WTC11 (cell line): ENCODE measurements around the gene NPB. TPM values are rescaled to one million over a fixed set of nuclear protein-coding genes. Genes with fewer than 3 reads are reported as not detected.

ENCODE experiments used
- ATAC-seq: fragments of 200-7000 bp; cut with Tn5 transposase; 2 replicates; pipeline ENCODE4 v1.10.0; 2021; ENCODE audit warnings: mild to moderate bottlenecking, moderate library complexity
- CTCF ChIA-PET: fragments of 300-600 bp; sonication (Branson Sonifier 250); formaldehyde crosslinking; loops from one replicate; lab custom pipeline; 2021; ENCODE audit warnings: antibody characterized with exemption; lab: Charles Lee
- POLR2A ChIA-PET: fragments of 350-600 bp; sonication (Branson Sonifier 250); formaldehyde crosslinking; loops from one replicate; lab custom pipeline; 2021; ENCODE audit warnings: antibody characterized with exemption; lab: Charles Lee
- DNase-seq: peaks from one replicate; pipeline ENCODE4 v3.0.0; 2021; ENCODE audit warnings: low spot score
- H3K27ac Mint-ChIP-seq: 2 replicates; pipeline ENCODE4 v1.8.0; 2021; ENCODE audit warnings: mixed read lengths
- H3K27me3 Mint-ChIP-seq: 2 replicates; pipeline ENCODE4 v1.8.0; 2021; ENCODE audit warnings: low read depth, mild to moderate bottlenecking, moderate library complexity, mixed read lengths
- H3K36me3 Mint-ChIP-seq: 2 replicates; pipeline ENCODE4 v1.8.0; 2021; ENCODE audit warnings: mixed read lengths
- H3K4me1 Mint-ChIP-seq: 2 replicates; pipeline ENCODE4 v1.8.0; 2022; ENCODE audit warnings: mixed read lengths
- H3K4me3 Mint-ChIP-seq: 2 replicates; pipeline ENCODE4 v1.8.0; 2021; ENCODE audit warnings: mild to moderate bottlenecking, moderate library complexity, mixed read lengths
- H3K9me3 Mint-ChIP-seq: 2 replicates; pipeline ENCODE4 v1.8.0; 2021; ENCODE audit warnings: mixed read lengths
- CDX4 ChIP-seq: fragments of 250-450 bp; sonication (Bioruptor Pico); IDR thresholded peaks from 2 replicates; pipeline ENCODE4 v1.9.0; 2021; ENCODE audit warnings: moderate library complexity, mild to moderate bottlenecking, inconsistent platforms, borderline replicate concordance
- ESRRA ChIP-seq: sonication (generic); formaldehyde crosslinking; IDR thresholded peaks from 2 replicates; pipeline ENCODE4 v1.8.1; 2022; ENCODE audit warnings: mild to moderate bottlenecking, missing genetic modification reagents, borderline replicate concordance
- GABPB1 ChIP-seq: sonication (generic); formaldehyde crosslinking; IDR thresholded peaks from 2 replicates; pipeline ENCODE4 v1.8.1; 2023; ENCODE audit warnings: mild to moderate bottlenecking, missing genetic modification reagents
- GRHL2 ChIP-seq: fragments of 250-450 bp; sonication (Bioruptor Pico); IDR thresholded peaks from 2 replicates; pipeline ENCODE4 v1.8.0; 2022; ENCODE audit warnings: mild to moderate bottlenecking, moderate library complexity; ENCODE audit not compliant: insufficient replicate concordance, severe bottlenecking
- GTF2I ChIP-seq: fragments of 250-450 bp; sonication (Bioruptor Pico); conservative IDR thresholded peaks from 2 replicates; pipeline ENCODE4 v1.4.0; 2021; ENCODE audit warnings: mild to moderate bottlenecking
- IRF1 ChIP-seq: sonication (generic); formaldehyde crosslinking; IDR thresholded peaks from 2 replicates; pipeline ENCODE4 v1.8.0; 2023; ENCODE audit warnings: missing genetic modification reagents
- IRF2 ChIP-seq: sonication (generic); formaldehyde crosslinking; IDR thresholded peaks from 2 replicates; pipeline ENCODE4 v1.8.0; 2022; ENCODE audit warnings: low read depth, missing genetic modification reagents, borderline replicate concordance
- JUN ChIP-seq: sonication (generic); formaldehyde crosslinking; IDR thresholded peaks from 2 replicates; pipeline ENCODE4 v1.8.0; 2023; ENCODE audit warnings: mild to moderate bottlenecking, missing genetic modification reagents
- NFE2L1 ChIP-seq: sonication (generic); formaldehyde crosslinking; IDR thresholded peaks from 2 replicates; pipeline ENCODE4 v1.8.1; 2023; ENCODE audit warnings: missing genetic modification reagents
- NFYB ChIP-seq: sonication (generic); formaldehyde crosslinking; conservative IDR thresholded peaks from 2 replicates; pipeline ENCODE4 v1.8.0; 2022; ENCODE audit warnings: low read depth, missing genetic modification reagents
- PRDM15 ChIP-seq: sonication (generic); formaldehyde crosslinking; IDR thresholded peaks from 2 replicates; pipeline ENCODE4 v1.8.0; 2022; ENCODE audit warnings: missing genetic modification reagents
- RELA ChIP-seq: sonication (generic); formaldehyde crosslinking; IDR thresholded peaks from 2 replicates; pipeline ENCODE4 v1.8.1; 2022; ENCODE audit warnings: missing genetic modification reagents, mild to moderate bottlenecking, borderline replicate concordance
- SP1 ChIP-seq: sonication (generic); formaldehyde crosslinking; conservative IDR thresholded peaks from 2 replicates; pipeline ENCODE4 v1.8.1; 2022; ENCODE audit warnings: missing genetic modification reagents
- TCF7 ChIP-seq: sonication (generic); formaldehyde crosslinking; IDR thresholded peaks from 2 replicates; pipeline ENCODE4 v1.8.0; 2022; ENCODE audit warnings: mild to moderate bottlenecking, low read depth, missing genetic modification reagents, moderate library complexity
- TEAD4 ChIP-seq: sonication (generic); formaldehyde crosslinking; IDR thresholded peaks from 2 replicates; pipeline ENCODE4 v1.8.0; 2022; ENCODE audit warnings: mild to moderate bottlenecking, missing genetic modification reagents
- USF1 ChIP-seq: sonication (generic); formaldehyde crosslinking; IDR thresholded peaks from 2 replicates; pipeline ENCODE4 v1.8.0; 2022; ENCODE audit warnings: mild to moderate bottlenecking, missing genetic modification reagents
- USF2 ChIP-seq: sonication (generic); formaldehyde crosslinking; IDR thresholded peaks from 2 replicates; pipeline ENCODE4 v1.8.1; 2023; ENCODE audit warnings: mild to moderate bottlenecking, missing genetic modification reagents, moderate library complexity
- ZMAT4 ChIP-seq: fragments of 250-450 bp; sonication (Bioruptor Pico); IDR thresholded peaks from 2 replicates; pipeline ENCODE4 v1.9.0; 2021; ENCODE audit warnings: mild to moderate bottlenecking
- ZNF423 ChIP-seq: fragments of 250-450 bp; sonication (Bioruptor Pico); IDR thresholded peaks from 2 replicates; pipeline ENCODE4 v2.1.2; 2022; ENCODE audit warnings: mild to moderate bottlenecking, moderate library complexity
- total RNA-seq: library from RNA; stranded (reverse); gene quantifications from 3 replicates; pipeline ENCODE4 v1.2.3, GENCODE V29; 2021

The NPB gene
- total RNA-seq, 1 experiment from 2014 or later, result 1.9 TPM

GRCh38 chr17:81923302-81924260 is 21.5 kb downstream of the NPB start:
- Mint-ChIP-seq H3K27ac (peak overlapping the region; percentile 94; the same call in 1 of the 2 replicates), H3K36me3 (peaks cover 10% of the 10 kb centered on the region), H3K4me1 (peaks cover 29% of the 10 kb centered on the region), H3K27me3 (no peaks in the 10 kb centered on the region), H3K4me3 (peak overlapping the region; percentile 60), H3K9me3 (no peaks in the 10 kb centered on the region)
- TF ChIP-seq GTF2I (CRISPR knock-in tag) (no peak), ESRRA (CRISPR knock-in tag) (no peak), SP1 (CRISPR knock-in tag) (0 out of 2 replicates have a peak, but pooled peaks have one; percentile 30), CDX4 (CRISPR knock-in tag) (no peak), USF1 (CRISPR knock-in tag) (no peak), NFE2L1 (CRISPR knock-in tag) (peak; percentile 98), USF2 (CRISPR knock-in tag) (peak; percentile 27; the same call in 1 of the 2 replicates), ZNF423 (CRISPR knock-in tag) (0 out of 2 replicates have a peak, but pooled peaks have one; percentile 10), JUN (CRISPR knock-in tag) (no peak), NFYB (CRISPR knock-in tag) (peak; percentile 42)
- CTCF ChIA-PET, result interaction anchor here (0.5 to 2.9 kb wide), 16 partner anchors 13 to 114 kb away, joined by 3 to 15 read pairs (median 4); partner anchors contain the start of genes DCXR and PCYT2
- POLR2A ChIA-PET, result interaction anchor here (0.5 to 2.5 kb wide), 7 partner anchors 8 to 100 kb away, joined by 3 to 9 read pairs (median 6); partner anchors contain the start of genes ANAPC11, CENPX and LRRC45
- DNase-seq, result peak; percentile 68
- ATAC-seq, result peak; percentile 7

DNA sequence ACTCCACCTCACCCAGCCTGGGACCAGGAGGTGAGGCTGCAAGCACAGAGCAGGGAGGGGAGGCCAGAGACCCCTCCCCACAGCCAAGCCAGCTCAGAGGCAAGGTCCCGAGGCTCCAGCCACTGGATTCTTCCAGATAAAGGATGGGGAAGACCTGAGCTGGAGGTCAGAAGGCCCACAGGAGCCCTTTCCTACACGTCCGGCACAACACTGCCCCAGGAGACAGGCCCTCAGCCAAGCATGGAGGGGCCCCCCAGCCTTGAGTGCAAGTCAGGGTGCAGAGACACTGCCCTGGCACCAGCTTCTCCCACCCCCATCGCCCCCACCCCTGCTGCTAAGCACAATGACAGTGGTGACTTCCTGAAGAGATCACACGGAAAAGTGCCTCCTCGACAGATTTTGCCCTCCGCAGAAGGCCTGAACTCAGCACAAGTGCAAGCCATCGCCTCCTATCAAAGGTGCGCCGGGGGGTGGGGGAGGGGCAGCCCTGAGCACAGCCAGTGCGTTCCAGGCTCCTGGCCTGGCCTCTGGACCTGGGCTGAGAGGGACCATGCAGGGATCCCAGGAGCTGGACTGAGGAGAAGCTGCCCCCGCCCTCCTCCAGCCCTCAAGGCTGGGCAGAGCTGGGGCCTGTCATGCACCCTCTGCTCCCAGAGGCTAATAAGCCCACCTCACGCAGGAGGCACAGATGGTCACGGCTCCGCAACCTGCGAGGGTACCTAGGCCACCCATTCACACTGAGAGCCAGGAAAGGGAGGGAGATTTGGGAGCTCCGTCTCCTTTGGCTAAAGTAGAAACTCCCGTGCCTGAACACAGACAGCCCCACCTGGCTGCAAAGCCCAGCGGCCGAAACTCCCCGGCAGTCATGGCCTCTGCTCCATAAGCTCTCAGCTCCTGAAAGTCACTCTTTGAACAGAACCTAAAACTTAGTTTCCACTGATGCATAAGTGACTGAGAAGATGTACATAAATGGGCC is 22.8 kb downstream of the NPB start:
- peak; percentile 1; the same call in 1 of the 2 replicates for ATAC-seq
- TF ChIP-seq CDX4 (CRISPR knock-in tag) (no peak), GRHL2 (CRISPR knock-in tag) (no peak), TCF7 (no peak), ZMAT4 (no peak), RELA (CRISPR knock-in tag) (no peak), IRF2 (CRISPR knock-in tag) (no peak), TEAD4 (CRISPR knock-in tag) (no peak), PRDM15 (CRISPR knock-in tag) (peak; percentile 25; the same call in 1 of the 2 replicates), GABPB1 (CRISPR knock-in tag) (no peak), IRF1 (CRISPR knock-in tag) (no peak), ESRRA (CRISPR knock-in tag) (no peak)

More for the DNA sequence above, 22.8 kb downstream of the NPB start:
- CTCF ChIA-PET, result interaction anchor here (1.2 to 2.9 kb wide), 8 partner anchors 14 to 106 kb away, joined by 3 to 15 read pairs (median 8); partner anchors contain the start of gene PCYT2
- no peaks in the 10 kb centered on the region for H3K9me3 Mint-ChIP-seq
- DNase-seq, result no peak
- peak overlapping the region; percentile 94 for H3K27ac Mint-ChIP-seq
- POLR2A ChIA-PET, result interaction anchor here (0.6 to 2.5 kb wide), 6 partner anchors 8 to 222 kb away, joined by 3 to 9 read pairs (median 6); partner anchors contain the start of genes ANAPC11, CENPX and LRRC45
- H3K27me3 Mint-ChIP-seq, result peaks cover 3% of the 10 kb centered on the region; the same call in 1 of the 2 replicates
- H3K4me1 Mint-ChIP-seq, result peaks cover 29% of the 10 kb centered on the region
- H3K36me3 Mint-ChIP-seq, result peaks cover 10% of the 10 kb centered on the region
- peak overlapping the region; percentile 75 for H3K4me3 Mint-ChIP-seq
